ENCODE results near the gene ADAMTSL1.

The ADAMTSL1 gene

DNA sequence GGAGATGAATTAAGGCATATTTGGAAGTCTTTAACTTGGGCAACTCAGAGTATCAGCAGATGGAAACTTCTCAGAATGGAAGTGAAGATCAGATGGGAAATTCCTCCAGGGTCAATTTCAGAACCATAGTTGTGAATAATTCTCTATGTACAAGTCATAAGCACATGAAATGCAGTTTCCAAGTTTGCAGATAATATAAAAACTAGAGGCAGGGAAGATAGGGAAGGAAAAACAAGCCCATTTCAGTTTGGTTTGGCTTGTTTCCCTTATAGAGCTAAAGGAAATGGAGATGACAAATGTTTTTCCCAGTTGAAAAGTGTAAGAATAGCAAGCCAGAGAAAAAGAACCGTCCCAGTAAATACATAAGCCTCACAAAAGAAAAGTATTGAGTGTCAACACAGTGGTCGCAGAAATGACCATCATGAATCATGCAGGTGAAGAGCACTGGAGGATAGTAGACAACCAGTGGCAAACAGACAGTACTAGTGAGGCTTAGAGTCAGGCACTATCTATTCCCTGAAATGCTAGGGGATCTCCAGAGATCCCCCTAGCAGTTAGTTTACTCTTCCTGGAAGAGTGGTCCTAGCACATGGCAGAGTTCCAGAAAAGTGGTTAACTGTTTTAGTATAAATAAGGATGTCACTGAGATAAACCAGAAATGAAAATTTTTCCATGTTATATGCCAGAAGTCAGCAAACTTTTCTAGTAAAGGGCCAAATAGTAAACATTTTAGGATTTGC lies 313.1 kb downstream of the ADAMTSL1 start:
- Histone ChIP-seq H3K27ac (peak overlapping the region; percentile 2 to 77), H3K4me3 (no peak overlapping the region)
- TF ChIP-seq, protein P1, sequence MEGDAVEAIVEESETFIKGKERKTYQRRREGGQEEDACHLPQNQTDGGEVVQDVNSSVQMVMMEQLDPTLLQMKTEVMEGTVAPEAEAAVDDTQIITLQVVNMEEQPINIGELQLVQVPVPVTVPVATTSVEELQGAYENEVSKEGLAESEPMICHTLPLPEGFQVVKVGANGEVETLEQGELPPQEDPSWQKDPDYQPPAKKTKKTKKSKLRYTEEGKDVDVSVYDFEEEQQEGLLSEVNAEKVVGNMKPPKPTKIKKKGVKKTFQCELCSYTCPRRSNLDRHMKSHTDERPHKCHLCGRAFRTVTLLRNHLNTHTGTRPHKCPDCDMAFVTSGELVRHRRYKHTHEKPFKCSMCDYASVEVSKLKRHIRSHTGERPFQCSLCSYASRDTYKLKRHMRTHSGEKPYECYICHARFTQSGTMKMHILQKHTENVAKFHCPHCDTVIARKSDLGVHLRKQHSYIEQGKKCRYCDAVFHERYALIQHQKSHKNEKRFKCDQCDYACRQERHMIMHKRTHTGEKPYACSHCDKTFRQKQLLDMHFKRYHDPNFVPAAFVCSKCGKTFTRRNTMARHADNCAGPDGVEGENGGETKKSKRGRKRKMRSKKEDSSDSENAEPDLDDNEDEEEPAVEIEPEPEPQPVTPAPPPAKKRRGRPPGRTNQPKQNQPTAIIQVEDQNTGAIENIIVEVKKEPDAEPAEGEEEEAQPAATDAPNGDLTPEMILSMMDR (IDR thresholded peaks at IDR 0.05) = no peak
- no peak for DNase-seq (ENCODE audit: low spot score)

DNA sequence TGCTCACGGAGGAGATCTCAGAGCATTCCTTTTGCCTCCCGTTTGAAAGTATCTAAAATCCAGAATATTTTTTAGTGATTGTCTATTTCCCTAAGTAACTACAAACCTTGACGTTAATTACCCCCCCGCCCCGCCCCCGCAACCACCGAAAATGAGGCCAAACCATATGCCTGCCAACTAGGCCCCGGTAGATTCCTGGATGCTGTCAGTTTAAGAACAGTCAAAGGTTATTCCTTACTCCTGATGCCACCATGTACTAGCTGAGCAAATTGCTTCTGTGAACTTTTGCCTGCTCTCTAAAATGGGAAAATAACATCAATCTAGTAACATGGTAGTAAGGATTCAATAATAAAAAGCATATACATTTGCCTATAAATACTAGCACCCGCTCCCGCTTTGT lies 314.3 kb downstream of the ADAMTSL1 start:
- TF ChIP-seq, protein P1 (IDR thresholded peaks at IDR 0.05) = no peak
- Histone ChIP-seq H3K4me3 (no peak overlapping the region), H3K27ac (peak overlapping the region; percentile 50 to 77)
- DNase-seq (ENCODE audit: low spot score) = no peak

DNA sequence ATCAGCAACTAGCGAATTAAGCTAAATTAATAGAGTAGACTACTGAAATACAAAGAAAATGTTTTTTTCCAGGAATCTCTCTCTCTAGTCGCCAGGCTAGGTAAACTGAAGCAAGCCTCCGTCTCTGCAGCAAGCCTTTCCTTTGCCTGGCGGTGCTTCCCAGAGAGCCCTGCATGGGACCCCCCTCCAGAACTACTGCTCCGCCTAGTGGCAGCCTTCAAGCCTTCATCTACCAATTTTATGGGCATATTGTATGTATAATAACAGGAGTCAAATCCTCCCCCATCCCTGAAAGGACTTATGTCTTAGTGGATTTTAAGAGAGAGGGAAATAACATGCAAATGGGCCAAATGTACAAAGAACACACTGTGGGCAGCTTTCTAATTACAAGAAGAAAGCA lies 317.1 kb downstream of the ADAMTSL1 start:
- Histone ChIP-seq H3K4me3 (no peak overlapping the region), H3K27ac (no peak overlapping the region)
- no peak for DNase-seq (ENCODE audit: low spot score)
- TF ChIP-seq, protein P1 (IDR thresholded peaks at IDR 0.05) = no peak

DNA sequence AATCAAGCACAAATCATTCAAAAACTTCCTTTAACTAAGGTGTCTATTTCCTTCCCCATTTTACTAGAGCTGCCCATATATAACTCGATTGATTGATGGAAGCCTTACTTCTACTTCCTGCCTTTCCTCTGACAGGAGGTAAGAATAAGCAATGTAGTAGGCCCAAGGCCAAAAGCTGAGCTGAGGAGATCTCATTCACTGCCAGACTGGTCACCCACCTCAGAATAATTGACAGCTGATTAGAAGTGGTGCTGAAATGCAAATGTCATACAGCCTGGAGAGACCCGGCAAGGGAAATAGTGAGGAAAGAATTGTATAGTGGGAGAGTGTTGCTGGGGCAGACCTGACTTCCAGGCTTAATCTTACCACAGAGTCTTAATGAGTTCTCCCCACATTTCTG lies 319.2 kb downstream of the ADAMTSL1 start:
- no peak overlapping the region for H3K4me3 ChIP-seq
- TF ChIP-seq, protein P1 (IDR thresholded peaks at IDR 0.05) = no peak
- H3K27ac ChIP-seq = no peak overlapping the region
- DNase-seq (ENCODE audit: low spot score) = no peak

DNA sequence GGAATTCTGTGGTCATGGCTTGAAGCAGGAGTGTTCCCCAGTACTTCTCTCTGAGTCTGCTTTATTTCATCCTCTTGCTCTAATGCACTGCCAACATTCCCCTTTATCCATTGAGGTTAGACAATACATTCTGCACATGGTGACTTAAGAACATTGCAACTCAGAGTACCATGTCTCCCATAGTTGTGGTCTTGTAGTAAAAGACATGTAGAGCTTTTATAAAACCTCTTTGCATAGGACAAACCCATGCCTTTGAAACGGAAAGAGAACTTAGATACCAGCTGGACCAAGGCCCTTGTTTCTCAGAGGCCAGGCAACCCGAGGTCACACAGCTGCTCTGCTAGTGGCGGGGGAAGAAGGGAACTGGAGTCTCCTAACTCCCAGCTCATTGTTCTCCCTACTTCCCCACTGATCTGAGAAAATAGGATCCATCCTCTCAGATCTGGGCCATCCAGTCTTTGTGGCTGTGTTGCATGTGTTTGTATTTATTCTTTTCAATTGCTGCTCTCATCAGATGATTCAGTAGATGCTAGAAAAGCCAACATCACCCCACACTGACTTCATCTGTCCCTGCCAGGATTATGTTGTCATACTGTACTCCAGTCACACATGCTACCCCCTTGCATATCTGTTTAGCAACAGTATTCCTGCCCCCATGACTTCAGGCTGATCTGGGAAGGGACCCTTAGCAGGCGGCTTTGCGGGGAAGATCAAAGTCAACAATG lies 322.2 kb downstream of the ADAMTSL1 start:
- Histone ChIP-seq H3K27ac (no peak overlapping the region), H3K4me3 (no peak overlapping the region)
- DNase-seq (ENCODE audit: low spot score) = no peak
- TF ChIP-seq, protein P1 (IDR thresholded peaks at IDR 0.05) = no peak

DNA sequence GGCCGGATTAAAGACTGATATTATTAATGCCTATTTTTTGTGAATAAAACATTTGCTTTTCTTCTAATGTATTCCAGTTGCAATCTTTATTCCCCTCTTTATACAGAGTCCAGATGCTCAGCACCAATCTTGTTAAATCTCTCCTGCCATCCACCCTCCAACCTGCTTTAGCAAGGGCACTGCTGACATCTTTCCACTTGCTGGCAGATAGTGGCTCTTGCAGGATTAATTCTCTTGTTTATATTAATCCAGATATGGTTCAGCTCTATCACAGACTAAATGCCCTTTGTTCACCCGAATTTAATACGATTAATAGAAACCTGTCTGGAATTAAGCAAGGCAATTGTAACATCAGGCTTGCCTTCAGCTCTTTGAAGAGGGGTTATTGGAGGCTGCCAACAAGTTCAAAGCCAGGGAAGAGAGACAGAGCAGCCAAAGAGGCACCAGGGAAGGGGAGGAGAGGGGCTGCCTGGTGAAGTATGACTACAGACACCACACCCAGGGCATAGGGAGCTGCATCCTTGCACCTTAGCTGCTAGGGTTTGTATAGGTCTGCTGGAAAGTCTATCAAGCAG lies 322.8 kb downstream of the ADAMTSL1 start:
- Histone ChIP-seq H3K4me3 (no peak overlapping the region), H3K27ac (no peak overlapping the region)
- TF ChIP-seq, protein P1 (IDR thresholded peaks at IDR 0.05) = no peak
- DNase-seq (ENCODE audit: low spot score) = no peak

All from coronary artery (tissue), 2 donors.